Mesodermal cell (in vitro differentiated cells): Measurements from ENCODE around the gene PHC1.
"Not testable (repeated sequence)": the region's sequence is repeated elsewhere in the genome, so short reads cannot be mapped to it uniquely, and the experiment has no call there.

Experiments used
- H3K27ac ChIP-seq: 2 replicates; pipeline ENCODE4 v1.7.0; 2013; ENCODE audit warnings: mild to moderate bottlenecking, low read depth, low read length, moderate library complexity; ENCODE audit not compliant: severe bottlenecking
- H3K36me3 ChIP-seq: 2 replicates; pipeline ENCODE4 v1.7.1; 2013; ENCODE audit warnings: mild to moderate bottlenecking, low read length, moderate library complexity; ENCODE audit not compliant: control insufficient read depth, insufficient read depth
- H3K4me1 ChIP-seq: one replicate; pipeline ENCODE4 v1.7.1; 2013; ENCODE audit warnings: mild to moderate bottlenecking, low read length; ENCODE audit not compliant: insufficient read depth, control insufficient read depth, poor library complexity, severe bottlenecking
- H3K4me3 ChIP-seq: 2 replicates; pipeline ENCODE4 v1.7.0; 2013; ENCODE audit warnings: low read length, control low read depth, mild to moderate bottlenecking; ENCODE audit not compliant: insufficient read depth, poor library complexity, severe bottlenecking; ENCODE audit errors: extremely low read depth
- H3K9me3 ChIP-seq: 2 replicates; pipeline ENCODE4 v1.7.1; 2013; ENCODE audit warnings: mild to moderate bottlenecking, low read length, moderate library complexity; ENCODE audit not compliant: control insufficient read depth
- WGBS, 2 experiments: methylation state at CpG; one replicate each; pipeline ENCODE4 v1.1.5; 2013; ENCODE audit warnings: missing lambda C conversion rate in 2 of 2; ENCODE audit not compliant: insufficient coverage in 2 of 2; 5-methylcytosine and 5-hydroxymethylcytosine counted together

PHC1 gene

GRCh38 chr12:8930655-8931323 is 16.5 kb downstream of the PHC1 start:
- H3K36me3 ChIP-seq: peaks cover 65% of the 10 kb centered on the region
- not testable (repeated sequence) for H3K4me1 ChIP-seq, H3K4me3 ChIP-seq, H3K9me3 ChIP-seq, H3K27ac ChIP-seq
- WGBS, 2 experiments: 75 to 86% methylated on average over 2 of the region's 4 CpGs

- H3K36me3 ChIP-seq: peaks cover 70% of the 10 kb centered on the region
- H3K9me3 ChIP-seq, H3K4me3 ChIP-seq, H3K4me1 ChIP-seq, H3K27ac ChIP-seq: not testable (repeated sequence)
- no CpG with 5 or more reads among the region's 3 CpGs for WGBS, 2 experiments
Observed at GRCh38 chr12:8932464-8932863, 18.2 kb downstream of the PHC1 start.

- H3K4me1 ChIP-seq, H3K9me3 ChIP-seq, H3K27ac ChIP-seq, H3K4me3 ChIP-seq: not testable (repeated sequence)
- H3K36me3 ChIP-seq: peaks cover 74% of the 10 kb centered on the region
- no CpG with 5 or more reads among the region's 4 CpGs for WGBS, 2 experiments
Observed at GRCh38 chr12:8934080-8934479, 19.8 kb downstream of the PHC1 start.

- Histone ChIP-seq H3K36me3 (peaks cover 64% of the 10 kb centered on the region), H3K4me3 (no peak overlapping the region), H3K27ac (no peak overlapping the region), H3K4me1 (no peaks in the 10 kb centered on the region), H3K9me3 (no peaks in the 10 kb centered on the region)
- 91 to 98% methylated on average over 6 to 7 of the region's 7 CpGs for WGBS, 2 experiments
Observed at GRCh38 chr12:8936735-8937134, 22.4 kb downstream of the PHC1 start.

- not testable (repeated sequence) for H3K9me3 ChIP-seq, H3K4me3 ChIP-seq, H3K27ac ChIP-seq, H3K4me1 ChIP-seq
- WGBS, 2 experiments: no CpG with 5 or more reads among the region's 5 CpGs
- peaks cover 67% of the 10 kb centered on the region for H3K36me3 ChIP-seq
Observed at GRCh38 chr12:8937842-8938442, 23.6 kb downstream of the PHC1 start.

GRCh38 chr12:8941691-8942478 is 27.6 kb downstream of the PHC1 start:
- Histone ChIP-seq H3K4me1 (no peaks in the 10 kb centered on the region), H3K36me3 (peaks cover 77% of the 10 kb centered on the region), H3K4me3 (no peak overlapping the region), H3K9me3 (no peaks in the 10 kb centered on the region), H3K27ac (no peak overlapping the region)
- 94% methylated on average over 2 to 3 of the region's 5 CpGs for WGBS, 2 experiments

GRCh38 chr12:8943565-8944186 is 29.4 kb downstream of the PHC1 start:
- WGBS, 2 experiments: 93 to 94% methylated on average over 3 to 7 of the region's 10 CpGs
- Histone ChIP-seq H3K36me3 (peaks cover 60% of the 10 kb centered on the region), H3K4me1 (peaks cover 9% of the 10 kb centered on the region), H3K4me3 (no peak overlapping the region), H3K9me3 (no peaks in the 10 kb centered on the region), H3K27ac (no peak overlapping the region)

- peaks cover 48% of the 10 kb centered on the region for H3K36me3 ChIP-seq
- no peak overlapping the region for H3K27ac ChIP-seq
- no peak overlapping the region for H3K4me3 ChIP-seq
- H3K4me1 ChIP-seq: peaks cover 9% of the 10 kb centered on the region
- H3K9me3 ChIP-seq: no peaks in the 10 kb centered on the region
- no CpG with 5 or more reads among the region's 1 CpG for WGBS, 2 experiments
Observed at GRCh38 chr12:8946733-8947132, 32.4 kb downstream of the PHC1 start.

GRCh38 chr12:8947737-8948136 is 33.4 kb downstream of the PHC1 start:
- Histone ChIP-seq H3K4me1 (peaks cover 9% of the 10 kb centered on the region), H3K4me3 (peak overlapping the region; percentile 69), H3K36me3 (peaks cover 38% of the 10 kb centered on the region), H3K9me3 (no peaks in the 10 kb centered on the region), H3K27ac (no peak overlapping the region)

- WGBS, 2 experiments: 0% methylated on average over 14 to 15 of the region's 15 CpGs
- peaks cover 9% of the 10 kb centered on the region for H3K4me1 ChIP-seq
- no peaks in the 10 kb centered on the region for H3K9me3 ChIP-seq
- peak overlapping the region; percentile 97 for H3K27ac ChIP-seq
- H3K36me3 ChIP-seq: peaks cover 28% of the 10 kb centered on the region
- peak overlapping the region; percentile 69 for H3K4me3 ChIP-seq
Observed at GRCh38 chr12:8948701-8949341, 34.5 kb downstream of the PHC1 start.
